ENCODE results near the gene CFL2.

GRCh38 chr14:34721129-34721528, 6.7 kb upstream of the CFL2 start:
- TF ChIP-seq CTCF (IDR thresholded peaks at IDR 0.05): no peak
- no peak for TF ChIP-seq POLR2AphosphoS5 (IDR thresholded peaks at IDR 0.05)
